Measurements from ENCODE around the gene PKDREJ.

PKDREJ gene

DNA sequence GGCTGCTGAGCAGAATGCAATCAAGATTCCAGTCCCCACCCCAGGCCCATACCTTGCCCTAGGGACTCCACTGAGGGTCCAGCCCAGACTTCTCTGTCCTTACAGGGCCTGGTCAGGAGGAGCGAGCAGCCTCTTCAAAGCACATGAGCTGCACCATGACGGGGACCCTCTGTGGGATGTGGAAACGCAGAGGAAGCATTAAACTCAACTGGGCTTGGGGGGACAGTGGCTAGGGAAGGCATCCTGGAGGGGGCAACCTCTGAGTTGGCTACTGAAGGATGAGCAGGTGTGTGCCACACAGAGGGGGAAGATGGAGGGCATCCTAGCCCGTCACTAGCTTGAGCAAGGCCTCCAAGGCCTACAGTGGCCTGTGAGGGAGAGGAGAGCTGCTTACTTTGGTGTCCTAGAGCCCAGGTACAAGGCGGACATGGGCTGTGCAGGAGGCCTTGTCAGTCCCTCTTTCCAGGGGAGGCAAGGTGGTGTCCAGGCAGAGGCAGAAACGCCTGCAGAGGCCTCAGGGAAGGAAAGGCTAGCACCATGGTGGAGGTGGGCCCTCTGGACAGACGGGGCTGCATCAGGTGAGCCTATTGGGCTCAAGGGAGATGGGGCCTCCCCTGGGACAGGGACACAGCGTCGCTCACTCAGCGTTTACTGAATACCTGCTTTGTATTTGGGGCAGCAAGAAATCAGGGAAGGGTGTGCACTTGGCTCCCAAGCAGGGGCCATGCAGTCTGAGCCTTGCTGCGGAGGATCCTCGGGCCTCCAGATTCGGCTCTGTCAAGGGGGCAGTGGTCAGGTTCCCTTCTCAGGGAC lies 18.9 kb upstream of the PKDREJ start:
- H3K4me3 ChIP-seq (ENCODE audit: low read length) = no peak overlapping the region
- TF ChIP-seq ZNF274 (IDR thresholded peaks at IDR 0.05; ENCODE audit: low read depth, low read length) = no peak

DNA sequence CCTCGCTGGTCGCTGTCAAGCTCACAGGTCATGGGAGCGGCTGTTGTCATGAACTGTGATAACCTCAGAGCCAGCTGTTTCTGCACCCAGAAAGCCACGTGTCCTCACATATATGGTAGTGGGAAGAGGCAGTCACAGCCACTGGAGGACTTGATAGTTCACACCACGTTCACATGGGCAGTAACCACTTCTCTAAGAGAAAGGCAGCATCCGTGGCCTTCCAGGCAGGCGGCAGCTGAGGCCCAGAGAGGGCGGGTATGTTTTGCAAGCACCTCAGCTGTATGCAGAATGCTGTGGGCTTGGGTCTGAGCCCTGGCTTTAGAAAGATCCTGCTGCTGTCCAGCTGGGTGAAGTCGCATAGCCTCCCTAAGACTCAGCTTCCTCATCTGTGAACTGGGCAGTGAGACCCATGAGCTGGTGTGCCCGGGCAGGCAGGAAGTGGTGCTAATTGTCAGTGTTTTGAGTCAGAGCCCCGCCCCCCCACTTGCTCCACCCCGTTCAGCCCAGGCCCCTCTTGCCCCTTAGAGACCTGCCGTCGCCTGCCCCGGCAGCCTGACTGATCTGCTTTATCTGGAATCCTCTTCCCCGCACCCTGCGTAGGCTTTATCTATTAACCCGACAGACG lies 18.0 kb upstream of the PKDREJ start:
- TF ChIP-seq ZNF274 (IDR thresholded peaks at IDR 0.05; ENCODE audit: low read depth, low read length) = no peak
- no peak overlapping the region for H3K4me3 ChIP-seq (ENCODE audit: low read length)

- no peak for TF ChIP-seq ZNF274 (IDR thresholded peaks at IDR 0.05; ENCODE audit: low read depth, low read length)
- H3K4me3 ChIP-seq (ENCODE audit: low read length) = no peak overlapping the region
Observed at GRCh38 chr22:46280063-46280817, 17.1 kb upstream of the PKDREJ start.

DNA sequence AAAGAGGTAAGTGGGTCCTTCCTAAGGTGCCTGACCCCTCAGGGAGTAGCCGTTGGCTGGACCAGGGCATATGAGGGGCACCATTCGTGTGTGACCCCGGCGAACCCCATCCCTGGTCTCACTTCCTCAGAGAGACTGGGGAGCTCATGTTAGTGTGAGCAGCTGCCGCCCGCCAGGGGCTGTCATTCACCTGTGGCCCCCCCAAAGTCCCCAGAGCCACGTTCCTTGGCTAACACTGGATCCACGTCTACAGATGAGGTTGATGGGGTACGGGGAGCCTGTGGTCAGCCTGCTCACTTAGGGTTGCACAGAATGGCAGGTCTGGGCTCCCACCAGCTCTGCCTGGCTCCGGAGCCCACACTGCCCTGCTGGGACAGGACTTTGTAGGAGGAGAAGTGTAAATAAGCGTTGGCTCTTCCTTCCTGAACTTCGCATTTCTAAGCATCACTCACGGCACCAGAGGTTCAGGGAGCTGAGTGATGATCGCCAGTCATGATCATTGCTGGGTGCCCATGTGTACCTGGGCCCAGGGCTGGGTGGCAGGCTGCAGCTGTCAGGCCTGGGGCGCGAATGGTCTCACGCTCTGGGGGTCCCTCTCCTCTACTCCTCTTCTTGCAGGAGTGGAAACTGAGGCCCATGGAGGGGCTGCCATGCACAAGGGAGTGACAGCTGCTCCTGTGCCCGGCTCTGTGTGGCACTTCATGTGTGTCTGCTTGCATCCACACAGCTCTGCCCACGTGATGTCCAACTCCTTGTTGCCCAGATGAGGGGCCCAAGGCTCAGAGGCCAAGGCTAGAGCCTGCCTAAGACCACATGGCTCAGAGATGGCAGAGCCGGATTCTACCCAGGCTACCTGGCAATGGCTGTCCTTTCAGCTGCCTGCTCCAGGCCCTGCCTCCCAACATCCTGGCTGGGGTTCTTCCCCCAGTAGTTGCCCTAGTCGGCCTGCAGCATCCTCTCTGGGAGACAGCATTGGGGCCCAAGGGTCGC lies 15.8 kb upstream of the PKDREJ start:
- TF ChIP-seq ZNF274 (IDR thresholded peaks at IDR 0.05; ENCODE audit: low read depth, low read length) = no peak
- H3K4me3 ChIP-seq (ENCODE audit: low read length) = no peak overlapping the region

DNA sequence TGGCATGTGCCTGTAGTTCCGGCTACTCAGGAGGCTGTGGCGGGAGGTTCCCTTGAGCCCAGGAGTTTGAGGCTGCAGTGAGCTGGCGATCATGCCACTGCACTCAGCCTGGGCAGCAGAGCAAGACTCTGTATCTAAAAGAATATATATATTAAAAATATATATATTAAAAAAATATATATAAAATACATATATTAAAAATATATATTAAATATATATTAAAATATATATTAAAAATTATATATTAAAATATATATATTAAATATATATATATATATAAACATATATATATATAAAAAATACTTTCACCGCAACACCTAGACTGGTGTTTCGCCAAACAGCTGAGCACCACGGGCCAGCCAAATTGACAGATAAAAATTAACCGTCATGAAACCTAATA lies 13.4 kb upstream of the PKDREJ start:
- TF ChIP-seq ZNF274 (IDR thresholded peaks at IDR 0.05; ENCODE audit: low read depth, low read length) = no peak
- no peak overlapping the region for H3K4me3 ChIP-seq (ENCODE audit: low read length)

- no peak overlapping the region for H3K4me3 ChIP-seq (ENCODE audit: low read length)
- no peak for TF ChIP-seq ZNF274 (IDR thresholded peaks at IDR 0.05; ENCODE audit: low read depth, low read length)
Observed at GRCh38 chr22:46275455-46276122, 12.4 kb upstream of the PKDREJ start.

GRCh38 chr22:46274381-46274780 lies 11.2 kb upstream of the PKDREJ start:
- TF ChIP-seq ZNF274 (IDR thresholded peaks at IDR 0.05; ENCODE audit: low read depth, low read length) = no peak
- H3K4me3 ChIP-seq (ENCODE audit: low read length) = no peak overlapping the region

GRCh38 chr22:46273432-46274148 lies 10.4 kb upstream of the PKDREJ start:
- H3K4me3 ChIP-seq (ENCODE audit: low read length) = no peak overlapping the region
- TF ChIP-seq ZNF274 (IDR thresholded peaks at IDR 0.05; ENCODE audit: low read depth, low read length) = no peak

GRCh38 chr22:46272762-46273431 lies 9.8 kb upstream of the PKDREJ start:
- no peak for TF ChIP-seq ZNF274 (IDR thresholded peaks at IDR 0.05; ENCODE audit: low read depth, low read length)
- no peak overlapping the region for H3K4me3 ChIP-seq (ENCODE audit: low read length)

DNA sequence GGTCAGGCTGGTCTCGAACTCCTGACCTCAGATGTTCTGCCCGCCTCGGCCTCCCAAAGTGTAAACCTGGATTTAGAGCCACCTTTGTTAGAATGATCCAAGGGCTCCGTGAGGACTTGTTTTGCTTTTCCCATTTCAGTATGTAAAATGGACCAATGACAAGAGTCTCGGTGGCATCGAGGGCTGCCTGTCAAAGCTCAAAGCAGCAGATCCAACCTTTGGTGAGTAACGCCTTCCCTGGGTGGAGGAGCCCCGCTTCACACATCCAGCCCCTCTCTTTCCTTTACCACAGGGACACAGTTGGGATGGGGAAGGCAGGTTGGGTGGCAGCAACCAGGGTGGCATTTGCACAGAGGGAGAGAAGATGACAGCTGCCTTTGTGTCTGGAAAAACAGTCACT lies 9.1 kb upstream of the PKDREJ start:
- H3K4me3 ChIP-seq (ENCODE audit: low read length) = no peak overlapping the region
- TF ChIP-seq ZNF274 (IDR thresholded peaks at IDR 0.05; ENCODE audit: low read depth, low read length) = no peak

DNA sequence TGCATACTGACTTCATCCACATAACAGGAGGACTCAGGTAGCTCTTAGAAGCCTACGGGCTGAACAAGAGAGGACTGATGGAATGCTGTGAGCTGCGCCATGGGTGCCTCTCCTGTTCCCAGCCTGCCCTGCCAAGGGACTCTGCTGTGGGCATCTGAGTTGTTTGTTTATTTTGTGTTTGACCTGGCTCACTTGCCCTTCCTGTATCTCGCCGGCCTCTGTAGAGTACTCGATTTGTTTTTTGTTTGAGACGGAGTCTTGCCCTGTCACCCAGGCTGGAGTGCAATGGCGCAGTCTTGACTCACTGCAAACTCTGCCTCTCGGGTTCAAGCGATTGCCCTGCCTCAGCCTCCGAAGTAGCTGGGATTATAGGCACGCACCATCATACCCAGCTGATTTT lies 6.4 kb upstream of the PKDREJ start:
- TF ChIP-seq ZNF274 (IDR thresholded peaks at IDR 0.05; ENCODE audit: low read depth, low read length) = no peak

More for the DNA sequence above, 6.4 kb upstream of the PKDREJ start:
- H3K4me3 ChIP-seq (ENCODE audit: low read length) = no peak overlapping the region
